SK-N-SH treated with all-trans-retinoic acid at 6 μM for 48 hours (cell line): Measurements from ENCODE around the gene PTCHD1.

Experiments
- ATAC-seq: fragments of 200-7000 bp; cut with Tn5 transposase; 3 replicates; pipeline ENCODE4 v1.9.1; 2020; ENCODE audit warnings: mild to moderate bottlenecking, moderate library complexity
- ARNTL ChIP-seq: fragments of 450-650 bp; formaldehyde crosslinking; IDR thresholded peaks from 2 replicates; pipeline ENCODE4 v1.5.0; 2020; ENCODE audit warnings: low read depth, mild to moderate bottlenecking, moderate library complexity, borderline replicate concordance
- BACH2 ChIP-seq: fragments of 250-450 bp; sonication (Bioruptor Pico); IDR thresholded peaks from 2 replicates; pipeline ENCODE4 v1.9.0; 2021; ENCODE audit warnings: mild to moderate bottlenecking, borderline replicate concordance
- CREB5 ChIP-seq: fragments of 250-450 bp; sonication (Bioruptor Pico); IDR thresholded peaks from 2 replicates; pipeline ENCODE4 v1.5.1; 2020; ENCODE audit warnings: low read depth, mild to moderate bottlenecking, moderate library complexity
- CSDC2 ChIP-seq: fragments of 250-450 bp; sonication (Bioruptor Pico); IDR thresholded peaks from 2 replicates; pipeline ENCODE4 v1.5.0; 2020; ENCODE audit warnings: mild to moderate bottlenecking, moderate library complexity
- CSRNP3 ChIP-seq: fragments of 250-450 bp; sonication (Bioruptor Pico); IDR thresholded peaks from 2 replicates; pipeline ENCODE4 v1.5.1; 2021; ENCODE audit warnings: mild to moderate bottlenecking, moderate library complexity
- GLIS3 ChIP-seq: fragments of 250-450 bp; sonication (Bioruptor Pico); IDR thresholded peaks from 2 replicates; pipeline ENCODE4 v1.5.0; 2020; ENCODE audit warnings: mild to moderate bottlenecking, moderate library complexity
- OSR1 ChIP-seq: fragments of 250-450 bp; sonication (Bioruptor Pico); IDR thresholded peaks from 2 replicates; pipeline ENCODE4 v1.8.0; 2022; ENCODE audit warnings: moderate library complexity, mild to moderate bottlenecking, inconsistent platforms
- PATZ1 ChIP-seq: fragments of 250-450 bp; sonication (Bioruptor Pico); IDR thresholded peaks from 2 replicates; pipeline ENCODE4 v1.8.0; 2020; ENCODE audit warnings: mild to moderate bottlenecking, moderate library complexity, borderline replicate concordance
- POU6F1 ChIP-seq: fragments of 250-450 bp; sonication (Bioruptor Pico); IDR thresholded peaks from 2 replicates; pipeline ENCODE4 v1.8.0; 2021; ENCODE audit warnings: low read depth, mild to moderate bottlenecking, moderate library complexity, borderline replicate concordance
- PPARA ChIP-seq: fragments of 250-450 bp; sonication (Bioruptor Pico); IDR thresholded peaks from 2 replicates; pipeline ENCODE4 v1.5.0; 2020; ENCODE audit warnings: mild to moderate bottlenecking, borderline replicate concordance
- SNAI2 ChIP-seq: fragments of 250-450 bp; sonication (Bioruptor Pico); IDR thresholded peaks from 2 replicates; pipeline ENCODE4 v1.5.0; 2020; ENCODE audit warnings: mild to moderate bottlenecking, moderate library complexity
- TCF4 ChIP-seq: fragments of 250-450 bp; sonication (Bioruptor Pico); IDR thresholded peaks from 2 replicates; pipeline ENCODE4 v1.8.0; 2021; ENCODE audit warnings: mild to moderate bottlenecking, moderate library complexity, borderline replicate concordance
- TOX ChIP-seq: fragments of 250-450 bp; sonication (Bioruptor Pico); IDR thresholded peaks from 2 replicates; pipeline ENCODE4 v1.8.0; 2021; ENCODE audit warnings: mild to moderate bottlenecking, moderate library complexity, borderline replicate concordance
- ZC3H10 ChIP-seq: fragments of 250-450 bp; sonication (Bioruptor Pico); IDR thresholded peaks from 2 replicates; pipeline ENCODE4 v1.5.1; 2021; ENCODE audit warnings: mild to moderate bottlenecking, moderate library complexity
- ZFP3 ChIP-seq: fragments of 250-450 bp; sonication (Bioruptor Pico); IDR thresholded peaks from 2 replicates; pipeline ENCODE4 v1.5.0; 2020; ENCODE audit warnings: mild to moderate bottlenecking, moderate library complexity

PTCHD1 gene

GRCh38 chrX:23451266-23451665 is 116.6 kb downstream of the PTCHD1 start:
- ATAC-seq, result no peak
- TF ChIP-seq ZC3H10 (no peak), TCF4 (CRISPR knock-in tag) (no peak), GLIS3 (CRISPR knock-in tag) (no peak), TOX (CRISPR knock-in tag) (no peak), BACH2 (CRISPR knock-in tag) (no peak), ARNTL (no peak), PPARA (CRISPR knock-in tag) (no peak), ZFP3 (no peak), POU6F1 (no peak), PATZ1 (CRISPR knock-in tag) (no peak), SNAI2 (CRISPR knock-in tag) (no peak), CREB5 (CRISPR knock-in tag) (no peak), CSRNP3 (CRISPR knock-in tag) (no peak), OSR1 (CRISPR knock-in tag) (no peak), CSDC2 (CRISPR knock-in tag) (no peak)
